ENCODE data around the gene KLHL18. TPM values are rescaled to one million over a fixed set of nuclear protein-coding genes. Genes with fewer than 3 reads are reported as not detected.

KLHL18 gene
- polyA plus RNA-seq, 2 of the 4 experiments (the other 2 are of a cell fraction) = 14.3 to 20.7 TPM

GRCh38 chr3:47265008-47265407 lies 17.7 kb upstream of the KLHL18 start:
- no peaks in the 10 kb centered on the region for H3K9me3 ChIP-seq
- H3K27ac ChIP-seq = no peak overlapping the region
- H3K4me3 ChIP-seq = no peak overlapping the region
- no peak for TF ChIP-seq TFCP2L1 (CRISPR knock-in tag; IDR thresholded peaks at IDR 0.05)
- no peak for TF ChIP-seq ZFP36 (IDR thresholded peaks at IDR 0.05; ENCODE audit: borderline replicate concordance, partially characterized antibody)
- no peak for TF ChIP-seq MAFK (IDR thresholded peaks at IDR 0.05; ENCODE audit: partially characterized antibody)
- TF ChIP-seq MAX (IDR thresholded peaks at IDR 0.05) = no peak
- TF ChIP-seq SMC3 (IDR thresholded peaks at IDR 0.05) = no peak
- no peak for TF ChIP-seq ELK1 (IDR thresholded peaks at IDR 0.05; ENCODE audit: low read depth, low read length)
- no peak for TF ChIP-seq HOXB13 (CRISPR knock-in tag; IDR thresholded peaks at IDR 0.05; ENCODE audit: low read depth)
- TF ChIP-seq GATA3 (IDR thresholded peaks at IDR 0.05; ENCODE audit: borderline replicate concordance) = no peak
- no peak for TF ChIP-seq HDAC2 (IDR thresholded peaks at IDR 0.05)
- no peak for TF ChIP-seq NR3C1 (IDR thresholded peaks at IDR 0.05)
- ATAC-seq = no peak
- WGBS (ENCODE audit: missing lambda C conversion rate) = 79% methylated on average over 1 of the region's 1 CpG
- FAIRE-seq = no peak
- CTCF ChIA-PET = no interaction called here
- peaks cover 9% of the 10 kb centered on the region; the same call in 1 of the 3 replicates for H3K4me1 ChIP-seq
- no peak overlapping the region for H3K4me2 ChIP-seq
- POLR2A ChIA-PET = no interaction called here
- no peak for DNase-seq (ENCODE audit: low read depth in 1 of 2, low spot score in 1 of 2)

- whole genome bisulfite sequencing (ENCODE audit: missing lambda C conversion rate) = 89% methylated on average over 8 of the region's 10 CpGs
- H3K4me2 ChIP-seq = no peak overlapping the region
- DNase-seq (ENCODE audit: low read depth in 1 of 2, low spot score in 1 of 2) (no peak), FAIRE-seq (no peak), ATAC-seq (no peak)
- H3K27ac ChIP-seq = no peak overlapping the region
- no peak for TF ChIP-seq ELK1 (IDR thresholded peaks at IDR 0.05; ENCODE audit: low read depth, low read length)
- TF ChIP-seq JUNB (IDR thresholded peaks at IDR 0.05) = no peak
- TF ChIP-seq HDAC2 (IDR thresholded peaks at IDR 0.05) = no peak
- no peak for TF ChIP-seq REST (IDR thresholded peaks at IDR 0.05)
- no peak for TF ChIP-seq EP300 (IDR thresholded peaks at IDR 0.05)
- no peak for TF ChIP-seq TFCP2L1 (CRISPR knock-in tag; IDR thresholded peaks at IDR 0.05)
- TF ChIP-seq ESRRA (IDR thresholded peaks at IDR 0.05; ENCODE audit: borderline replicate concordance, low read length) = no peak
- no peak for TF ChIP-seq CBX2 (IDR thresholded peaks at IDR 0.05; ENCODE audit: borderline replicate concordance, low read depth)
- no peak for TF ChIP-seq HES2 (IDR thresholded peaks at IDR 0.05)
- TF ChIP-seq HOXB5 (CRISPR knock-in tag; IDR thresholded peaks at IDR 0.05) = no peak
- no peak for TF ChIP-seq CEBPB (IDR thresholded peaks at IDR 0.05)
- no peak for TF ChIP-seq ZSCAN20 (CRISPR knock-in tag; IDR thresholded peaks at IDR 0.05)
- no peak for TF ChIP-seq POLR2A (IDR thresholded peaks at IDR 0.05; ENCODE audit: low read length)
- no peak for TF ChIP-seq NPAS2 (CRISPR knock-in tag; IDR thresholded peaks at IDR 0.05; ENCODE audit: borderline replicate concordance)
- TF ChIP-seq USF2 (IDR thresholded peaks at IDR 0.05) = no peak
- TF ChIP-seq ZC3H11A (IDR thresholded peaks at IDR 0.05) = no peak
- TF ChIP-seq CHD4 (IDR thresholded peaks at IDR 0.05; ENCODE audit: borderline replicate concordance) = no peak
- no peak for TF ChIP-seq RARB (CRISPR knock-in tag; IDR thresholded peaks at IDR 0.05)
- H3K4me3 ChIP-seq = no peak overlapping the region
- ChIA-PET CTCF (interaction anchor here (0.9 to 2.2 kb wide), 2 partner anchors 8 to 58 kb away, joined by 3 to 6 read pairs; no protein-coding TSS in a partner anchor), POLR2A (no interaction called here)
- H3K9me3 ChIP-seq = no peaks in the 10 kb centered on the region
- H3K4me1 ChIP-seq = peaks cover 9% of the 10 kb centered on the region; the same call in 1 of the 3 replicates
These were observed 16.9 kb upstream of the KLHL18 start for GRCh38 chr3:47265725-47266428.

All from A549 (cell line).